HepG2 (cell line): ENCODE data around the gene ADRA2B. TPM values are rescaled to one million over a fixed set of nuclear protein-coding genes. Genes with fewer than 3 reads are reported as not detected.
A peak's percentile ranks its signal among the peaks of the same experiment; 100 is the strongest.
"Not testable (repeated sequence)": the region's sequence is repeated elsewhere in the genome, so short reads cannot be mapped to it uniquely, and the experiment has no call there.

ENCODE experiments used
- ATAC-seq: fragments of 200-7000 bp; cut with Tn5 transposase; 3 replicates; pipeline ENCODE4 v1.9.1; 2020; ENCODE audit warnings: mild to moderate bottlenecking, moderate library complexity
- BruUV-seq: library from RNA; stranded (reverse); fragments of 400-500 nt; replicated peaks from 2 replicates; lab custom pipeline; 2021; lab: Mats Ljungman, UMichigan
- CTCF ChIA-PET: fragments of 300-600 bp; formaldehyde crosslinking; extraction: SDS; loops from one replicate; lab custom pipeline; 2021; ENCODE audit warnings: low total read pairs, inconsistent platforms, low intra/inter-chr PET ratio; lab: Yijun Ruan, JAX
- POLR2A ChIA-PET: fragments of 350-600 bp; sonication (Branson Sonifier 250); formaldehyde crosslinking; loops from one replicate; lab custom pipeline; 2020; ENCODE audit warnings: antibody characterized with exemption, inconsistent platforms; lab: Yijun Ruan, JAX
- DNase-seq: peaks from one replicate; pipeline ENCODE4 v3.0.0-alpha.2; 2015; ENCODE audit warnings: low spot score
- FAIRE-seq: peaks from 3 replicates; lab custom pipeline; 2011; peaks lifted over from hg19 to GRCh38; lab: Jason Lieb, UNC
- H2AFZ ChIP-seq: one replicate; pipeline ENCODE4 v1.6.1; 2011; ENCODE audit warnings: low read length, inconsistent platforms
- H3K27ac ChIP-seq: fragments of 300-600 bp; 3 replicates; pipeline ENCODE4 v1.8.0; 2011; ENCODE audit warnings: mixed run types, mild to moderate bottlenecking, mixed read lengths, low read length, inconsistent platforms; ENCODE audit not compliant: insufficient read depth; ENCODE audit errors: extremely low read length
- H3K27me3 ChIP-seq, 2 experiments: fragments of 200-600 bp in 1 of 2; 2 replicates in 1 of 2; 3 replicates in 1 of 2; pipeline versions ENCODE4 v1.6.0 to v1.8.0; 2011; ENCODE audit warnings: low read length in 2 of 2, mild to moderate bottlenecking in 2 of 2, moderate library complexity in 2 of 2, inconsistent platforms in 1 of 2; ENCODE audit not compliant: insufficient read depth in 2 of 2, control insufficient read depth in 1 of 2
- H3K36me3 ChIP-seq, 2 experiments: fragments of 200-600 bp in 1 of 2; replicated peaks in 1 of 2; 2 replicates in 1 of 2; 3 replicates in 1 of 2; pipeline versions ENCODE4 v1.5.1 to v1.8.0; 2011; ENCODE audit warnings: low read length in 2 of 2, inconsistent platforms in 1 of 2; ENCODE audit not compliant: insufficient read depth in 2 of 2, control insufficient read depth in 1 of 2
- H3K4me1 ChIP-seq: 2 replicates; pipeline ENCODE4 v1.5.1; 2012; ENCODE audit warnings: low read length, inconsistent platforms; ENCODE audit not compliant: insufficient read depth
- H3K4me2 ChIP-seq: 2 replicates; pipeline ENCODE4 v1.6.0; 2011; ENCODE audit warnings: low read depth, low read length, inconsistent platforms
- H3K4me3 ChIP-seq, 3 experiments: fragments of 200-600 bp in 1 of 3; sonication (generic), shearing (Covaris generic) in 1 of 3; replicated peaks in 1 of 3; 2 replicates each; pipeline ENCODE4 v1.5.1; 2011 to 2016; ENCODE audit warnings: low read length in 3 of 3, inconsistent platforms in 2 of 3, low read depth in 2 of 3, mild to moderate bottlenecking in 2 of 3, control low read depth in 1 of 3, mixed read lengths in 1 of 3; ENCODE audit not compliant: insufficient read depth in 1 of 3
- H3K79me2 ChIP-seq: one replicate; pipeline ENCODE4 v1.6.1; 2011; ENCODE audit warnings: low read length, inconsistent platforms; ENCODE audit not compliant: insufficient read depth
- H3K9ac ChIP-seq: 2 replicates; pipeline ENCODE4 v1.6.0; 2011; ENCODE audit warnings: mild to moderate bottlenecking, low read depth, low read length, inconsistent platforms; ENCODE audit not compliant: insufficient read depth
- H3K9me3 ChIP-seq: 2 replicates; pipeline ENCODE4 v1.5.1; 2012; ENCODE audit warnings: mild to moderate bottlenecking, low read length
- H4K20me1 ChIP-seq: 2 replicates; pipeline ENCODE4 v1.6.0; 2011; ENCODE audit warnings: inconsistent platforms, mild to moderate bottlenecking, low read length, moderate library complexity; ENCODE audit not compliant: insufficient read depth
- DNMT1 ChIP-seq: sonication (generic); formaldehyde crosslinking; IDR thresholded peaks from 2 replicates; pipeline ENCODE4 v1.5.1; 2020; ENCODE audit warnings: mild to moderate bottlenecking, missing genetic modification reagents
- HDAC6 ChIP-seq: fragments of 200-600 bp; sonication (generic); IDR thresholded peaks from 2 replicates; pipeline ENCODE4 v1.7.0; 2017; ENCODE audit warnings: mild to moderate bottlenecking, antibody characterized with exemption, low read length, low read depth
- HNF1A ChIP-seq, 2 experiments: sonication (generic) in 1 of 2; formaldehyde crosslinking in 1 of 2; IDR thresholded peaks; 2 replicates each; pipeline versions ENCODE4 v1.4.0 to v1.6.1; 2016 to 2020; ENCODE audit warnings: borderline replicate concordance in 1 of 2, low read depth in 1 of 2, mild to moderate bottlenecking in 1 of 2, missing genetic modification reagents in 1 of 2
- MYC ChIP-seq: sonication (generic); formaldehyde crosslinking; IDR thresholded peaks from 2 replicates; pipeline ENCODE4 v1.9.0; 2021; ENCODE audit warnings: missing genetic modification reagents, borderline replicate concordance
- SALL1 ChIP-seq: sonication (generic); formaldehyde crosslinking; IDR thresholded peaks from 2 replicates; pipeline ENCODE4 v1.8.0; 2022; ENCODE audit warnings: mild to moderate bottlenecking, missing genetic modification reagents
- SMARCE1 ChIP-seq: fragments of 450-650 bp; IDR thresholded peaks from 2 replicates; pipeline ENCODE4 v1.6.1; 2017; ENCODE audit warnings: borderline replicate concordance
- ZBTB3 ChIP-seq: sonication (generic); formaldehyde crosslinking; IDR thresholded peaks from 2 replicates; pipeline ENCODE4 v1.4.0; 2020; ENCODE audit warnings: low read depth, mild to moderate bottlenecking, moderate library complexity, missing genetic modification reagents, borderline replicate concordance
- ZNF768 ChIP-seq: sonication (generic); formaldehyde crosslinking; IDR thresholded peaks from 2 replicates; pipeline ENCODE4 v1.4.0; 2020; ENCODE audit warnings: missing genetic modification reagents
- WGBS: methylation state at CpG from one replicate; pipeline ENCODE4 v1.1.6; 2017; ENCODE audit warnings: low lambda C conversion rate; 5-methylcytosine and 5-hydroxymethylcytosine counted together
- in situ Hi-C: cut with HindIII; loops from 2 replicates; pipeline ENCODE4 v1.10.0; 2017; ENCODE audit warnings: low pct_unique_long_range_greater_than_20kb; ENCODE audit not compliant: extremely low pct_ligation_motif_present
- intact Hi-C: fragments of 100-400 bp; cut with micrococcal nuclease; formaldehyde crosslinking; loops from one replicate; pipeline ENCODE4 v1.10.0; 2022; ENCODE audit not compliant: unreplicated experiment
- polyA plus RNA-seq, 8 experiments: library from polyadenylated mRNA; depleted of rRNA in 3 of 8; stranded (reverse) in 7 of 8; unstranded in 1 of 8; fragments of >200 nt; fragmentation: Illumina TruSeq in 4 of 8; extraction: Trizol in 4 of 8; gene quantifications; 2 replicates each; pipeline versions ENCODE4 v1.2.1 to v1.2.3, GENCODE V29; 2011 to 2016; ENCODE audit warnings: low read depth in 4 of 8, missing spikeins in 1 of 8, mixed read lengths in 1 of 8; ENCODE audit not compliant: insufficient read depth in 1 of 8
- total RNA-seq, 5 experiments: library from RNA; depleted of rRNA; stranded (reverse); fragments of >200 nt; fragmentation: Illumina TruSeq; extraction: Trizol; gene quantifications; 2 replicates each; pipeline ENCODE4 v1.2.3, GENCODE V29; 2016; ENCODE audit warnings: low read depth in 1 of 5
- TF ChIP-seq, protein P1 (sequence below): IDR thresholded peaks from 2 replicates; pipeline ENCODE4 v1.6.1; 2018; ENCODE audit warnings: missing genetic modification reagents, mild to moderate bottlenecking, missing compliant biosample characterization
- TF ChIP-seq, protein P2 (sequence below): sonication (generic); formaldehyde crosslinking; IDR thresholded peaks from 2 replicates; pipeline ENCODE4 v1.4.0; 2020; ENCODE audit warnings: missing genetic modification reagents, low read depth, mild to moderate bottlenecking, borderline replicate concordance

The ADRA2B gene
- total and polyA plus RNA-seq, 2 of the 13 experiments (the other 11 are each of a cell fraction or from before 2014, with no cell fraction given), result not detected

DNA sequence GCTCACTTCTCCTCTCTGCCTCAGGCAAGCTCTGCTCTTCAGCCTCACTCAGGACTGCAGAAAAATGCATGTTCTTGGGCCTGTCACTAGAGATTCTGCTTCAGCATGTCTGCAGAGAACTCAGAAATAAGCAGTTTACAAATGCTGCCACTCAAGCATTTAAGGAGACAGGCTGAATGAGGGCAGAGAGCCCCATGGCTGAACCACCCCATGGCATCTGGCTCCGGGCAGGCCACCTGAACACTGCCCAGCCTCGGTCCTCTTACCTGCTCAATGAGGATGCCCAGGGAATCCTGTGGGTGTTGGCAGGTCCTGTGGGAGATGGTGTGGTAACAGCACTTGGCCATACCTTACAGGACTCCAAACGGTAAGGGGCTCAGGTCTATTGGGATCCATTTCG is 50.4 kb downstream of the ADRA2B start:
- peak overlapping the region; percentile 14; the same call in 1 of the 2 replicates for H3K4me2 ChIP-seq
- H3K27me3 ChIP-seq, H3K9ac ChIP-seq, ATAC-seq, BruUV-seq, H3K9me3 ChIP-seq, H4K20me1 ChIP-seq, H3K27ac ChIP-seq, H2AFZ ChIP-seq, H3K36me3 ChIP-seq, H3K79me2 ChIP-seq, FAIRE-seq, CTCF ChIA-PET, DNase-seq, POLR2A ChIA-PET, H3K4me3 ChIP-seq: not testable (repeated sequence)
- WGBS, result 53% methylated on average over 4 of the region's 4 CpGs
- TF ChIP-seq DNMT1 (CRISPR knock-in tag) (0 out of 2 replicates have a peak, but pooled peaks have one; percentile 10), SALL1 (CRISPR knock-in tag) (0 out of 2 replicates have a peak, but pooled peaks have one; percentile 19)
- H3K4me1 ChIP-seq, result peaks cover 81% of the 10 kb centered on the region
- intact Hi-C loops, result loop anchor here (10.0 kb wide), 1 partner anchor 49 kb away; the partner anchor contains the start of gene ADRA2B
- in situ Hi-C loops, result loop anchor here (25.0 kb wide), 1 partner anchor 1596 kb away; the partner anchor contains the start of genes ACTR1B and C2orf92

- intact Hi-C loops (loop anchor here (10.0 kb wide), 1 partner anchor 49 kb away; the partner anchor contains the start of gene ADRA2B), in situ Hi-C loops (loop anchor here (25.0 kb wide), 1 partner anchor 1597 kb away; the partner anchor contains the start of genes ACTR1B and C2orf92)
- CTCF ChIA-PET, result no interaction called here
- peak overlapping the region; percentile 14; the same call in 1 of the 2 replicates for H3K4me2 ChIP-seq
- FAIRE-seq (no peak), ATAC-seq (no peak), DNase-seq (no peak)
- no peak overlapping the region for H2AFZ ChIP-seq
- H3K4me3 ChIP-seq, result no peak overlapping the region
- no peak overlapping the region for H3K9ac ChIP-seq
- H3K79me2 ChIP-seq, result no peaks in the 10 kb centered on the region
- no peaks in the 10 kb centered on the region for H3K9me3 ChIP-seq
- no TSS peak for BruUV-seq
- H3K36me3 ChIP-seq, result no peaks in the 10 kb centered on the region
- WGBS, result 23% methylated on average over 4 of the region's 4 CpGs
- H4K20me1 ChIP-seq, result no peaks in the 10 kb centered on the region
- H3K27ac ChIP-seq, result no peak overlapping the region
- H3K4me1 ChIP-seq, result peaks cover 85% of the 10 kb centered on the region
- POLR2A ChIA-PET, result no interaction called here
- H3K27me3 ChIP-seq, result no peaks in the 10 kb centered on the region
- peak; percentile 67; the same call in 1 of the 2 replicates for TF ChIP-seq ZNF768 (CRISPR knock-in tag)
- TF ChIP-seq, protein P1, sequence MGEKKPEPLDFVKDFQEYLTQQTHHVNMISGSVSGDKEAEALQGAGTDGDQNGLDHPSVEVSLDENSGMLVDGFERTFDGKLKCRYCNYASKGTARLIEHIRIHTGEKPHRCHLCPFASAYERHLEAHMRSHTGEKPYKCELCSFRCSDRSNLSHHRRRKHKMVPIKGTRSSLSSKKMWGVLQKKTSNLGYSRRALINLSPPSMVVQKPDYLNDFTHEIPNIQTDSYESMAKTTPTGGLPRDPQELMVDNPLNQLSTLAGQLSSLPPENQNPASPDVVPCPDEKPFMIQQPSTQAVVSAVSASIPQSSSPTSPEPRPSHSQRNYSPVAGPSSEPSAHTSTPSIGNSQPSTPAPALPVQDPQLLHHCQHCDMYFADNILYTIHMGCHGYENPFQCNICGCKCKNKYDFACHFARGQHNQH (CRISPR knock-in tag), result no peak
- TF ChIP-seq HNF1A (IDR thresholded peaks at IDR 0.05; ENCODE audit: low read depth), result no peak
- peak; percentile 24; the same call in 1 of the 2 replicates for TF ChIP-seq HNF1A (CRISPR knock-in tag; IDR thresholded peaks at IDR 0.05; ENCODE audit: borderline replicate concordance)
- no peak for TF ChIP-seq HDAC6
- TF ChIP-seq, protein P2, sequence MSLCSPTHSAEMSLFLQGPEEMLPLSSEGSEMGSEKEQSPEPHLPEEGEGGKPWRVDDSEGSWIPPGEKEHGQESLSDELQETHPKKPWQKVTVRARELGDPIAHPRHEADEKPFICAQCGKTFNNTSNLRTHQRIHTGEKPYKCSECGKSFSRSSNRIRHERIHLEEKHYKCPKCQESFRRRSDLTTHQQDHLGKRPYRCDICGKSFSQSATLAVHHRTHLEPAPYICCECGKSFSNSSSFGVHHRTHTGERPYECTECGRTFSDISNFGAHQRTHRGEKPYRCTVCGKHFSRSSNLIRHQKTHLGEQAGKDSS, result no peak
- no peak for TF ChIP-seq ZBTB3 (CRISPR knock-in tag)
- TF ChIP-seq SMARCE1, result no peak
- 0 out of 2 replicates have a peak, but pooled peaks have one; percentile 17 for TF ChIP-seq MYC (CRISPR knock-in tag)
These were observed 50.9 kb downstream of the ADRA2B start for GRCh38 chr2:96065381-96065930.
